ENCODE data around the gene SLC22A1.

The SLC22A1 gene

GRCh38 chr6:160180706-160181105 is 59.1 kb downstream of the SLC22A1 start:
- no peak for DNase-seq

GRCh38 chr6:160188773-160189172 is 67.2 kb downstream of the SLC22A1 start:
- no peak for DNase-seq

DNA sequence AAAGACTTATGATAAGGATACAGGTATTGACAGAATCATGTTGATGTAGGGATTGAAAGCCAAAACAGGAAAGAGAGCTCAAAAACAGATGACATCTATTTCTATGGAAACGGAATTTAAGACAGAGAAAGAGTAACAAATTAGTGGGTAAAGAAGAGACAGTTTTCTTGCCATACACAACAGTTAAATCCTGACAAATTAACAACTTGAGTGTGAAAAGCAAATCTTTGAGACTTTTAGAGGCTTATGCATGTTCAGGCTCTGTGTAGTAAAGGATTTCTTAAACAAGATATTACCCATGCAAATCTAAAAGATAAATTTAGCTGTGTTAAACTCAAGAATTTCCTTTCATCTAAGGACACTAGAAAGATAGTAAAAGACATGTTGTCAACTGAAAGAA is 68.5 kb downstream of the SLC22A1 start:
- DNase-seq: no peak

- no peak for DNase-seq
These were observed 69.4 kb downstream of the SLC22A1 start for GRCh38 chr6:160190973-160191372.

DNA sequence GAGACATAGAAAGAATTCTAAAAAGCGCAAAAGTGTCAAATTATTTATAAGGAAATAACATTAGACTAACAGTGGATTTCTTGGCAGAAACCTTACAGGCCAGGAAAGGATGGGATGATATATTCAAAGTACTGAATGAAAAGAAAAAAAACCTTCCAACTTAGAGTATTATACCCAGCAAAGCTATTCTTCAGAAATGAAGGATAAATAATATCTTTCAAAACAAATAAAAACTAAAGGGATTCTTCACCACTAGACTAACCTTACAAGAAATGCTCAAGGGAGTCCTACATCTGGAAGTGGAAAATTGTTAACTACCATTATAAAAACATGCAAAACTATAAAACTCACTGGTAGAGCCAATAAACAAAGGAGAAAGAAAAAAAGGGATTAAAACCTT is 71.2 kb downstream of the SLC22A1 start:
- DNase-seq: no peak

DNA sequence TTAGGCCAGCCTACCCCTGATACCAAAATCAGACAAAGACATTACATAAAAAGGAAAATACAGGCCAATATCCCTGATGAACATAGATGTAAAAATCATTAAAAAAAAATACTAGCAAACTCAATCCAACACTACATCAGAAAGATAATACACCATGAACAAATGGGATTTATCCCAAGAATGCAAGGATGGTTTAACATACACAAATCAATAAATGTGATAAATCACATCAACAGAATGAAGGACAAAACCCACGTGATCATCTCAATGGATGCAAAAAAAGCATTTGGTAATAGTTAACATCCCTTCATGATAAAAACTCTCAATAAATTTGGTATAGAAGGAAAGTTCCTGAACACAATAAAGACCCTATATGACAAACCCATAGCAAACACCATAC is 73.2 kb downstream of the SLC22A1 start:
- no peak for DNase-seq

GRCh38 chr6:160197662-160198061 is 76.0 kb downstream of the SLC22A1 start:
- DNase-seq: no peak

- no peak for DNase-seq
These were observed 77.1 kb downstream of the SLC22A1 start for GRCh38 chr6:160198606-160199211.

DNA sequence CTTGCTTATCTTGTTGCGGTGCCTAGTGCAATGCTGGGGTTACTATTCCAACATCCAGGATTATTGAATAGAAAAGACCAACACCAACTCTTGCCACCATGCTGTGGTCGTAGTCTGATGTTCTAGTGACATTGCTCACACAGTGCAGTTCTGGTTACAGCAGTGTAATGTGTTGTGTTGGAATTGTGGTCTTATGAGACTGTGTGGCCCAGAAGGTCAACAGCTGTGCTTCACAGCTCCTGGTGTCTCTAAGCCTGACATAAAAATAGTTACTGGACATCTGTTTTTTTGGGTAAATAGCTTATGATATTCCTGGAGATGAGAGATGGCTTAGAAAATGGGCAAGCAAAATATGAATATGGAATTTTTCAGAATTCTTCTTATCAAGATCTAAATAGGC is 79.4 kb downstream of the SLC22A1 start:
- no peak for DNase-seq

GRCh38 chr6:160202411-160202810 is 80.8 kb downstream of the SLC22A1 start:
- DNase-seq: no peak

DNA sequence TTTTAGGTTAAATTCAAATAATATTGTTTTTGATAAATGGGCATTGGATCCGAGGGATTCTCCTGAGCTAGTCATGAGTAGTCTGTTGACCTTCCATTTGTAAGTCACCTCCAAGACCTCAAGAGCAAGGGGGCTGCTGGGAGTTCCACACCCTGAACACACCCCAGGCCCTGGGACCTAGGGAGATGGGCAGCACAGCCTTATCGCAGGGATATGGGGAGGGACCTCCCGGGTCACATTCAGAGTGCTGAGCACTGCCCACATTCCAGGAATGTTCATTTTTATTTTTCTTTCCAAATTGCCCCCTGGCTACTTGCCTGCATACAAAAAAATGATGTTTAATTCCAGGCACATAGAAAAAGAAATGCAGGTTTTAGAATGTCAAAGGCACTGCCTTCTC is 81.5 kb downstream of the SLC22A1 start:
- no peak for DNase-seq

- no peak for DNase-seq
These were observed 81.9 kb downstream of the SLC22A1 start for GRCh38 chr6:160203522-160203921.

GRCh38 chr6:160203953-160204352 is 82.3 kb downstream of the SLC22A1 start:
- DNase-seq: no peak

GRCh38 chr6:160204710-160205109 is 83.1 kb downstream of the SLC22A1 start:
- DNase-seq: no peak

GRCh38 chr6:160207618-160208017 is 86.0 kb downstream of the SLC22A1 start:
- no peak for DNase-seq
